ENCODE results near the gene PHKA2. TPM values are rescaled to one million over a fixed set of nuclear protein-coding genes. Genes with fewer than 3 reads are reported as not detected.
A peak's percentile ranks its signal among the peaks of the same experiment; 100 is the strongest.

The PHKA2 gene
- total RNA-seq, 5 donors from 2014 or later (not counting 1 experiment from before 2014, with no cell fraction given), result 35.0 to 46.0 (median 44.0) TPM

DNA sequence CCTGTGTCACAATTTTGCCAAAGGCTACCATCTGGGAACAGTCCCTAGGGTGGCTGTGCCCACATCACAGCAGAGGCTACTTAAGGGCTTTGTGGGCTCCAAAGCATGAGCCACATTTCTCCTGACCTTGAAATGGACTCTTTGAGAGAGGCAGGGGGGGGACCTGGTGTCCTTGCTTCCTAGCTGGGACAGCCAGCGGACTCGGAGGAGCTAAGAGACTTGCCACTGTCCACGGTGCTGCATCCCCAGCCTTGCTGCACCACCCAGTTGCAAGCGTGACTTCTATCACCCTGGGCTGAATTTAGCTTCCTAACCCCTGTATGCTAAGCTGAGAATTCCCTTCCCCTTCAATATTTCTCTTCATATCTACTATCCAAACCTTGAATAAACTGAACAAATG, 99.0 kb downstream of the PHKA2 start:
- DNase-seq, result no peak
- no peak overlapping the region for H3K27ac ChIP-seq (ENCODE audit: low read length)

DNA sequence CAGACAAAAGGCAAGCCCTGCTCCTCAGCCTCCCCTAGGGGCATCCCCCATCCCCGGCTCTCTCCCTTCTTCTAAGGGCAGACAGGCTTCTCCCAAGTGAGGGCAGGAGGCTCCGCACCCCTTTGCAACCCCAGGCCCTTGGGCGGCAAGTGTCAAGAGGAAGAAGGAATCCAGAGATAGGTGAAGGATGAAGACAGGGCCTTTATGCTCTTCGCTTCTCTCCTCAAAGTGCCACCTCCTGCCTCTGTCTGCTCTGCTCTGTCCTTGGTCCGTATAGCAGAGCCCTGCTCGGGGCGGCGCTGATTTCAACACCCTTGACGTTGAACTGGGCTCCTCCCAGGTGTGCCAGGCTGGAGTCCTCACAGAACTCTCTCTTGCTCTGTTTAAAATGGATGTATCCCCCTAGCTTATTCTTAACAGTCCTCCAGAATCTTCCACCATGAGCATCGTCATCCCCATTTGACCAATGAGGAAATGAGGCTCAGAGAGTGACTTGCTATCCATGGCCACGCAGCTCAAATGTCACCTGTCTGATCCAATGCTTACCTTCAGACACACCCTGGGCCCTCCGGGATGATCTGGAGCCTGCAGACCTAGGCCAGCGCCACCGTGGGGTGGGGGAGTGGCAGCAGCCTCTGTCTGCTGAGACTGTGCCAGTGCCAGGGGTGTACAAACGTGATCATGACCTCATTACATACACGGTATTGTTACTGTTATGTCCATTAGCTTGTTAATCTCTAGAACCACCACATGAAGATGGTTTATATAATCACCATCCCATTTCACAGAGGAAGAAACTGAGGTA, 99.8 kb downstream of the PHKA2 start:
- Mint-ChIP-seq H3K36me3 (no peaks in the 10 kb centered on the region), H3K27me3 (peaks cover 0 to 4% of the 10 kb centered on the region in 2 donors), H3K4me3 (no peak overlapping the region), H3K9me3 (peaks cover 0 to 4% (median 0%) of the 10 kb centered on the region in 3 donors), H3K27ac (no peak overlapping the region), H3K4me1 (peaks cover 23 to 31% (median 27%) of the 10 kb centered on the region in 3 donors)
- no peak overlapping the region for H3K4me3 ChIP-seq (ENCODE audit: control insufficient read depth in 1 of 2, extremely low read depth in 1 of 2, low read length in 1 of 2)
- ChIA-PET POLR2A (no interaction called here), CTCF (interaction anchor here in 1 of 2 donors (0.6 kb wide), 1 partner anchor 450 kb away, joined by 4 read pairs; no protein-coding TSS in a partner anchor)
- H3K9me3 ChIP-seq, result no peaks in the 10 kb centered on the region
- WGBS (ENCODE audit: insufficient coverage), result 96% methylated on average over 4 of the region's 16 CpGs
- peaks cover 2 to 33% of the 10 kb centered on the region in 2 experiments for H3K4me1 ChIP-seq (ENCODE audit: control insufficient read depth in 1 of 2, extremely low read depth in 1 of 2, insufficient read depth in 2 of 2, low read length in 2 of 2)
- H3K27me3 ChIP-seq (replicated peaks in 1 of 2; ENCODE audit: control insufficient read depth in 2 of 2, extremely low read depth in 1 of 2, insufficient read depth in 2 of 2, low read length in 1 of 2), result peaks cover 0 to 6% of the 10 kb centered on the region in 2 experiments
- DNase-seq (no peak), ATAC-seq (replicated peaks in 1 of 4) (no peak)
- no peaks in the 10 kb centered on the region for H3K36me3 ChIP-seq (ENCODE audit: control insufficient read depth in 2 of 2, extremely low read depth in 1 of 2, insufficient read depth in 1 of 2, low read length in 1 of 2)
- no peak overlapping the region for H3K27ac ChIP-seq (ENCODE audit: low read length)

More for the DNA sequence above, 99.0 kb downstream of the PHKA2 start:
- H3K27me3 Mint-ChIP-seq, result peaks cover 0 to 4% of the 10 kb centered on the region in 2 donors
- H3K9me3 Mint-ChIP-seq, result peaks cover 0 to 4% (median 0%) of the 10 kb centered on the region in 3 donors
- H3K4me1 ChIP-seq (ENCODE audit: control insufficient read depth in 1 of 2, extremely low read depth in 1 of 2, insufficient read depth in 2 of 2, low read length in 2 of 2), result peaks cover 2 to 33% of the 10 kb centered on the region in 2 experiments
- no peaks in the 10 kb centered on the region for H3K36me3 ChIP-seq (ENCODE audit: control insufficient read depth in 2 of 2, extremely low read depth in 1 of 2, insufficient read depth in 1 of 2, low read length in 1 of 2)
- peak overlapping the region in 1 of 3 donors; percentile 81 for H3K4me3 Mint-ChIP-seq
- H3K9me3 ChIP-seq, result no peaks in the 10 kb centered on the region
- peaks cover 26 to 35% (median 29%) of the 10 kb centered on the region in 3 donors for H3K4me1 Mint-ChIP-seq
- POLR2A ChIA-PET, result no interaction called here
- H3K4me3 ChIP-seq (ENCODE audit: control insufficient read depth in 1 of 2, extremely low read depth in 1 of 2, low read length in 1 of 2), result no peak overlapping the region
- no peak for ATAC-seq (replicated peaks in 1 of 4)
- no peaks in the 10 kb centered on the region for H3K36me3 Mint-ChIP-seq
- H3K27me3 ChIP-seq (replicated peaks in 1 of 2; ENCODE audit: control insufficient read depth in 2 of 2, extremely low read depth in 1 of 2, insufficient read depth in 2 of 2, low read length in 1 of 2), result peaks cover 0 to 4% of the 10 kb centered on the region in 2 experiments
- WGBS (ENCODE audit: insufficient coverage), result 95% methylated on average over 3 of the region's 4 CpGs
- CTCF ChIA-PET, result no interaction called here
- H3K27ac Mint-ChIP-seq, result peak overlapping the region; percentile 92 to 95

- H3K4me1 Mint-ChIP-seq, result peaks cover 23 to 31% (median 27%) of the 10 kb centered on the region in 3 donors
- Histone ChIP-seq H3K36me3 (ENCODE audit: control insufficient read depth in 2 of 2, extremely low read depth in 1 of 2, insufficient read depth in 1 of 2, low read length in 1 of 2) (no peaks in the 10 kb centered on the region), H3K27me3 (replicated peaks in 1 of 2; ENCODE audit: control insufficient read depth in 2 of 2, extremely low read depth in 1 of 2, insufficient read depth in 2 of 2, low read length in 1 of 2) (peaks cover 0 to 13% of the 10 kb centered on the region in 2 experiments), H3K4me1 (ENCODE audit: control insufficient read depth in 1 of 2, extremely low read depth in 1 of 2, insufficient read depth in 2 of 2, low read length in 2 of 2) (peaks cover 2 to 33% of the 10 kb centered on the region in 2 experiments), H3K9me3 (no peaks in the 10 kb centered on the region), H3K27ac (ENCODE audit: low read length) (no peak overlapping the region), H3K4me3 (ENCODE audit: control insufficient read depth in 1 of 2, extremely low read depth in 1 of 2, low read length in 1 of 2) (no peak overlapping the region)
- WGBS (ENCODE audit: insufficient coverage), result 92% methylated on average over 4 of the region's 12 CpGs
- H3K4me3 Mint-ChIP-seq, result no peak overlapping the region
- DNase-seq, result no peak
- no peaks in the 10 kb centered on the region for H3K36me3 Mint-ChIP-seq
- peaks cover under 1 to 4% of the 10 kb centered on the region in 2 donors for H3K27me3 Mint-ChIP-seq
- no peak overlapping the region for H3K27ac Mint-ChIP-seq
- peaks cover 0 to 4% (median 0%) of the 10 kb centered on the region in 3 donors for H3K9me3 Mint-ChIP-seq
- ChIA-PET POLR2A (no interaction called here), CTCF (no interaction called here)
- ATAC-seq (replicated peaks in 1 of 4), result no peak
These were observed 100.5 kb downstream of the PHKA2 start for GRCh38 chrX:18883234-18883960.

GRCh38 chrX:18879144-18879543, 104.8 kb downstream of the PHKA2 start:
- H3K4me1 Mint-ChIP-seq, result no peaks in the 10 kb centered on the region
- CTCF ChIA-PET, result no interaction called here
- H3K36me3 Mint-ChIP-seq, result no peaks in the 10 kb centered on the region
- 81% methylated on average over 5 of the region's 9 CpGs for WGBS (ENCODE audit: insufficient coverage)
- peaks cover 0 to 4% (median 0%) of the 10 kb centered on the region in 3 donors for H3K9me3 Mint-ChIP-seq
- H3K9me3 ChIP-seq, result no peaks in the 10 kb centered on the region
- H3K27ac Mint-ChIP-seq, result no peak overlapping the region
- peaks cover 8 to 11% of the 10 kb centered on the region in 2 donors for H3K27me3 Mint-ChIP-seq
- POLR2A ChIA-PET, result no interaction called here
- H3K36me3 ChIP-seq (ENCODE audit: control insufficient read depth in 2 of 2, extremely low read depth in 1 of 2, insufficient read depth in 1 of 2, low read length in 1 of 2), result no peaks in the 10 kb centered on the region
- peaks cover 0 to 26% of the 10 kb centered on the region in 2 experiments for H3K27me3 ChIP-seq (replicated peaks in 1 of 2; ENCODE audit: control insufficient read depth in 2 of 2, extremely low read depth in 1 of 2, insufficient read depth in 2 of 2, low read length in 1 of 2)
- no peak for DNase-seq
- H3K4me3 Mint-ChIP-seq, result no peak overlapping the region
- H3K4me1 ChIP-seq (ENCODE audit: control insufficient read depth in 1 of 2, extremely low read depth in 1 of 2, insufficient read depth in 2 of 2, low read length in 2 of 2), result no peaks in the 10 kb centered on the region
- H3K4me3 ChIP-seq (ENCODE audit: control insufficient read depth in 1 of 2, extremely low read depth in 1 of 2, low read length in 1 of 2), result no peak overlapping the region
- no peak overlapping the region for H3K27ac ChIP-seq (ENCODE audit: low read length)
- no peak for ATAC-seq (replicated peaks in 1 of 4)

- Mint-ChIP-seq H3K4me3 (no peak overlapping the region), H3K27me3 (peaks cover 8 to 11% of the 10 kb centered on the region in 2 donors), H3K36me3 (no peaks in the 10 kb centered on the region), H3K27ac (no peak overlapping the region), H3K4me1 (no peaks in the 10 kb centered on the region), H3K9me3 (peaks cover 0 to 4% (median 0%) of the 10 kb centered on the region in 3 donors)
- CTCF ChIA-PET, result no interaction called here
- Histone ChIP-seq H3K27ac (ENCODE audit: low read length) (no peak overlapping the region), H3K36me3 (ENCODE audit: control insufficient read depth in 2 of 2, extremely low read depth in 1 of 2, insufficient read depth in 1 of 2, low read length in 1 of 2) (no peaks in the 10 kb centered on the region), H3K9me3 (no peaks in the 10 kb centered on the region), H3K27me3 (replicated peaks in 1 of 2; ENCODE audit: control insufficient read depth in 2 of 2, extremely low read depth in 1 of 2, insufficient read depth in 2 of 2, low read length in 1 of 2) (peaks cover 0 to 26% of the 10 kb centered on the region in 2 experiments), H3K4me1 (ENCODE audit: control insufficient read depth in 1 of 2, extremely low read depth in 1 of 2, insufficient read depth in 2 of 2, low read length in 2 of 2) (peaks cover 0 to 4% of the 10 kb centered on the region in 2 experiments), H3K4me3 (ENCODE audit: control insufficient read depth in 1 of 2, extremely low read depth in 1 of 2, low read length in 1 of 2) (no peak overlapping the region)
- POLR2A ChIA-PET, result no interaction called here
- no peak for ATAC-seq (replicated peaks in 1 of 4)
- no peak for DNase-seq
- 89% methylated on average over 1 of the region's 7 CpGs for WGBS (ENCODE audit: insufficient coverage)
These were observed 106.4 kb downstream of the PHKA2 start for GRCh38 chrX:18877469-18877868.

- H3K27ac Mint-ChIP-seq, result no peak overlapping the region
- Histone ChIP-seq H3K27me3 (replicated peaks in 1 of 2; ENCODE audit: control insufficient read depth in 2 of 2, extremely low read depth in 1 of 2, insufficient read depth in 2 of 2, low read length in 1 of 2) (peaks cover 0 to 22% of the 10 kb centered on the region in 2 experiments), H3K4me3 (ENCODE audit: control insufficient read depth in 1 of 2, extremely low read depth in 1 of 2, low read length in 1 of 2) (no peak overlapping the region), H3K27ac (ENCODE audit: low read length) (no peak overlapping the region), H3K4me1 (ENCODE audit: control insufficient read depth in 1 of 2, extremely low read depth in 1 of 2, insufficient read depth in 2 of 2, low read length in 2 of 2) (peaks cover 0 to 4% of the 10 kb centered on the region in 2 experiments), H3K9me3 (no peaks in the 10 kb centered on the region), H3K36me3 (ENCODE audit: control insufficient read depth in 2 of 2, extremely low read depth in 1 of 2, insufficient read depth in 1 of 2, low read length in 1 of 2) (no peaks in the 10 kb centered on the region)
- POLR2A ChIA-PET, result no interaction called here
- ATAC-seq (replicated peaks in 1 of 4) (no peak), DNase-seq (no peak)
- H3K36me3 Mint-ChIP-seq, result no peaks in the 10 kb centered on the region
- WGBS (ENCODE audit: insufficient coverage), result 90% methylated on average over 6 of the region's 15 CpGs
- no peaks in the 10 kb centered on the region for H3K4me1 Mint-ChIP-seq
- peaks cover 8 to 11% of the 10 kb centered on the region in 2 donors for H3K27me3 Mint-ChIP-seq
- CTCF ChIA-PET, result no interaction called here
- no peak overlapping the region for H3K4me3 Mint-ChIP-seq
- H3K9me3 Mint-ChIP-seq, result peaks cover 0 to 4% (median 0%) of the 10 kb centered on the region in 3 donors
These were observed 108.5 kb downstream of the PHKA2 start for GRCh38 chrX:18875256-18875878.
